Left kidney (tissue), 2 donors: ENCODE data around the gene MCMBP. TPM values are rescaled to one million over a fixed set of nuclear protein-coding genes. Genes with fewer than 3 reads are reported as not detected.

Experiments used
- DNase-seq: peaks from one replicate; pipeline ENCODE4 v3.0.0-alpha.2; 2013
- polyA plus RNA-seq: library from polyadenylated mRNA; unstranded; fragments of 120-200 nt; gene quantifications from one replicate; pipeline ENCODE4 v1.2.1, GENCODE V29; 2013; ENCODE audit not compliant: insufficient read length

Gene MCMBP
- polyA plus RNA-seq, 1 donor, result 66.4 TPM

- peak; percentile 61 for DNase-seq
These were observed 86.4 kb downstream of the MCMBP start for GRCh38 chr10:119786117-119786769.

- no peak for DNase-seq
These were observed 88.1 kb downstream of the MCMBP start for GRCh38 chr10:119784340-119785067.

GRCh38 chr10:119783665-119784027, 89.0 kb downstream of the MCMBP start:
- DNase-seq, result no peak

GRCh38 chr10:119782981-119783664, 89.5 kb downstream of the MCMBP start:
- DNase-seq, result no peak

GRCh38 chr10:119781498-119781897, 91.1 kb downstream of the MCMBP start:
- DNase-seq, result no peak

- no peak for DNase-seq
These were observed 91.7 kb downstream of the MCMBP start for GRCh38 chr10:119780879-119781480.

Other genes with a start within 250 kb of the MCMBP start
- 24.5 TPM for gene BAG3, start 221.5 kb downstream of the MCMBP start, polyA plus RNA-seq
- gene INPP5F, start 146.8 kb downstream of the MCMBP start, polyA plus RNA-seq, result 72.9 TPM
- gene SEC23IP, start 19.9 kb upstream of the MCMBP start, polyA plus RNA-seq, result 77.7 TPM